A549 (cell line): ENCODE data around the gene GABBR2.

Experiments
- CHD2 ChIP-seq: fragments of 150-350 bp; IDR thresholded peaks from 2 replicates; pipeline ENCODE4 v1.6.1; 2014; ENCODE audit warnings: low read length; ENCODE audit not compliant: partially characterized antibody
- GATA3 ChIP-seq: IDR thresholded peaks from 2 replicates; pipeline ENCODE4 v1.6.1; 2012; ENCODE audit warnings: borderline replicate concordance
- MAZ ChIP-seq: fragments of 150-350 bp; IDR thresholded peaks from 2 replicates; pipeline ENCODE4 v1.6.1; 2014; ENCODE audit warnings: antibody characterized with exemption, low read depth, low read length, borderline replicate concordance
- MYC ChIP-seq: IDR thresholded peaks from 2 replicates; pipeline ENCODE4 v1.6.1; 2012; ENCODE audit warnings: mild to moderate bottlenecking, inconsistent platforms, low read length, improper control_type of control experiment, borderline replicate concordance
- POLR2A ChIP-seq: IDR thresholded peaks from 2 replicates; pipeline ENCODE4 v1.6.1; 2012; ENCODE audit warnings: mild to moderate bottlenecking, low read length
- RAD21 ChIP-seq, 2 experiments: fragments of >200 bp in 1 of 2; sonication (Bioruptor Twin) in 1 of 2; formaldehyde crosslinking in 1 of 2; IDR thresholded peaks in 1 of 2; conservative IDR thresholded peaks in 1 of 2; 2 replicates in 1 of 2; 3 replicates in 1 of 2; pipeline ENCODE4 v1.6.1; 2012 to 2018; ENCODE audit warnings: inconsistent platforms in 1 of 2
- RARB ChIP-seq: fragments of 250-450 bp; sonication (Bioruptor Pico); IDR thresholded peaks from 2 replicates; pipeline ENCODE4 v1.8.0; 2021; ENCODE audit warnings: mild to moderate bottlenecking, moderate library complexity
- SMC3 ChIP-seq: fragments of >200 bp; sonication (Bioruptor Twin); formaldehyde crosslinking; IDR thresholded peaks from 3 replicates; pipeline ENCODE4 v1.6.1; 2018; ENCODE audit warnings: inconsistent platforms
- ZFP36 ChIP-seq: fragments of 450-650 bp; IDR thresholded peaks from 2 replicates; pipeline ENCODE4 v1.6.1; 2014; ENCODE audit warnings: borderline replicate concordance; ENCODE audit not compliant: partially characterized antibody
- TF ChIP-seq, protein P1 (sequence below): fragments of >200 bp; sonication (Bioruptor Twin); formaldehyde crosslinking; IDR thresholded peaks from 3 replicates; pipeline ENCODE4 v1.5.1; 2016
- TF ChIP-seq, protein P2 (sequence below): fragments of 200-600 bp; sonication (generic); IDR thresholded peaks from 2 replicates; pipeline ENCODE4 v1.6.1; 2016; ENCODE audit warnings: antibody characterized with exemption, mild to moderate bottlenecking, moderate library complexity
- TF ChIP-seq, protein P3 (sequence below): fragments of 250-450 bp; sonication (Bioruptor Pico); IDR thresholded peaks from 2 replicates; pipeline ENCODE4 v1.5.0; 2021; ENCODE audit warnings: mild to moderate bottlenecking, moderate library complexity, borderline replicate concordance
- TF ChIP-seq, protein P4 (sequence below): fragments of 450-650 bp; IDR thresholded peaks from 2 replicates; pipeline ENCODE4 v1.6.1; 2014; ENCODE audit warnings: antibody characterized with exemption

DNA sequence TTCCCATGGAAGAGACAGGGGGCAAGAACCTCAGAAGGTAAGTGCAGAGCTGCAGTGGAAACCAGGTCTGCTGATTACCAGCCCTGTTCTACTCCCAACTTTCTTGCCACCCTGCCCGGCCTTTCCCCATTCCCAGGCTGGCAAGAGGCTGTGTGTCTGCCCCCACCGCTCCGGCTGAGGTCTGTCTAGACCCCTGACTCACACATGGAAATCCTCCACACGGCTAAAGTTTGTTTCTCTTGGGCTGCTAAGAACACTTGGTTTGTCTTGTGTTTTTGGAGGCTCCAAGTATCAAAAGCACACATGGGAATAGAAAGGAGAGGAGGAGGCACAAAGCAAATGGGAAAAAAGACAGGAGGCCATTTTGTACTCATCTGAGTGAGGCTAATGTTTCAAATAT is 168.3 kb downstream of the GABBR2 start:
- TF ChIP-seq, protein P1, sequence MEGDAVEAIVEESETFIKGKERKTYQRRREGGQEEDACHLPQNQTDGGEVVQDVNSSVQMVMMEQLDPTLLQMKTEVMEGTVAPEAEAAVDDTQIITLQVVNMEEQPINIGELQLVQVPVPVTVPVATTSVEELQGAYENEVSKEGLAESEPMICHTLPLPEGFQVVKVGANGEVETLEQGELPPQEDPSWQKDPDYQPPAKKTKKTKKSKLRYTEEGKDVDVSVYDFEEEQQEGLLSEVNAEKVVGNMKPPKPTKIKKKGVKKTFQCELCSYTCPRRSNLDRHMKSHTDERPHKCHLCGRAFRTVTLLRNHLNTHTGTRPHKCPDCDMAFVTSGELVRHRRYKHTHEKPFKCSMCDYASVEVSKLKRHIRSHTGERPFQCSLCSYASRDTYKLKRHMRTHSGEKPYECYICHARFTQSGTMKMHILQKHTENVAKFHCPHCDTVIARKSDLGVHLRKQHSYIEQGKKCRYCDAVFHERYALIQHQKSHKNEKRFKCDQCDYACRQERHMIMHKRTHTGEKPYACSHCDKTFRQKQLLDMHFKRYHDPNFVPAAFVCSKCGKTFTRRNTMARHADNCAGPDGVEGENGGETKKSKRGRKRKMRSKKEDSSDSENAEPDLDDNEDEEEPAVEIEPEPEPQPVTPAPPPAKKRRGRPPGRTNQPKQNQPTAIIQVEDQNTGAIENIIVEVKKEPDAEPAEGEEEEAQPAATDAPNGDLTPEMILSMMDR: no peak
- TF ChIP-seq, protein P2, sequence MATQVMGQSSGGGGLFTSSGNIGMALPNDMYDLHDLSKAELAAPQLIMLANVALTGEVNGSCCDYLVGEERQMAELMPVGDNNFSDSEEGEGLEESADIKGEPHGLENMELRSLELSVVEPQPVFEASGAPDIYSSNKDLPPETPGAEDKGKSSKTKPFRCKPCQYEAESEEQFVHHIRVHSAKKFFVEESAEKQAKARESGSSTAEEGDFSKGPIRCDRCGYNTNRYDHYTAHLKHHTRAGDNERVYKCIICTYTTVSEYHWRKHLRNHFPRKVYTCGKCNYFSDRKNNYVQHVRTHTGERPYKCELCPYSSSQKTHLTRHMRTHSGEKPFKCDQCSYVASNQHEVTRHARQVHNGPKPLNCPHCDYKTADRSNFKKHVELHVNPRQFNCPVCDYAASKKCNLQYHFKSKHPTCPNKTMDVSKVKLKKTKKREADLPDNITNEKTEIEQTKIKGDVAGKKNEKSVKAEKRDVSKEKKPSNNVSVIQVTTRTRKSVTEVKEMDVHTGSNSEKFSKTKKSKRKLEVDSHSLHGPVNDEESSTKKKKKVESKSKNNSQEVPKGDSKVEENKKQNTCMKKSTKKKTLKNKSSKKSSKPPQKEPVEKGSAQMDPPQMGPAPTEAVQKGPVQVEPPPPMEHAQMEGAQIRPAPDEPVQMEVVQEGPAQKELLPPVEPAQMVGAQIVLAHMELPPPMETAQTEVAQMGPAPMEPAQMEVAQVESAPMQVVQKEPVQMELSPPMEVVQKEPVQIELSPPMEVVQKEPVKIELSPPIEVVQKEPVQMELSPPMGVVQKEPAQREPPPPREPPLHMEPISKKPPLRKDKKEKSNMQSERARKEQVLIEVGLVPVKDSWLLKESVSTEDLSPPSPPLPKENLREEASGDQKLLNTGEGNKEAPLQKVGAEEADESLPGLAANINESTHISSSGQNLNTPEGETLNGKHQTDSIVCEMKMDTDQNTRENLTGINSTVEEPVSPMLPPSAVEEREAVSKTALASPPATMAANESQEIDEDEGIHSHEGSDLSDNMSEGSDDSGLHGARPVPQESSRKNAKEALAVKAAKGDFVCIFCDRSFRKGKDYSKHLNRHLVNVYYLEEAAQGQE: no peak
- TF ChIP-seq RARB (CRISPR knock-in tag) (no peak), GATA3 (no peak), RAD21 (conservative IDR thresholded peaks at IDR 0.05 in 1 of 2, IDR thresholded peaks at IDR 0.05 in 1 of 2) (no peak), CHD2 (no peak), ZFP36 (no peak), MYC (no peak), MAZ (no peak), SMC3 (no peak), POLR2A (no peak)
- TF ChIP-seq, protein P3, sequence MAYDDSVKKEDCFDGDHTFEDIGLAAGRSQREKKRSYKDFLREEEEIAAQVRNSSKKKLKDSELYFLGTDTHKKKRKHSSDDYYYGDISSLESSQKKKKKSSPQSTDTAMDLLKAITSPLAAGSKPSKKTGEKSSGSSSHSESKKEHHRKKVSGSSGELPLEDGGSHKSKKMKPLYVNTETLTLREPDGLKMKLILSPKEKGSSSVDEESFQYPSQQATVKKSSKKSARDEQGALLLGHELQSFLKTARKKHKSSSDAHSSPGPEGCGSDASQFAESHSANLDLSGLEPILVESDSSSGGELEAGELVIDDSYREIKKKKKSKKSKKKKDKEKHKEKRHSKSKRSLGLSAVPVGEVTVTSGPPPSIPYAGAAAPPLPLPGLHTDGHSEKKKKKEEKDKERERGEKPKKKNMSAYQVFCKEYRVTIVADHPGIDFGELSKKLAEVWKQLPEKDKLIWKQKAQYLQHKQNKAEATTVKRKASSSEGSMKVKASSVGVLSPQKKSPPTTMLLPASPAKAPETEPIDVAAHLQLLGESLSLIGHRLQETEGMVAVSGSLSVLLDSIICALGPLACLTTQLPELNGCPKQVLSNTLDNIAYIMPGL (CRISPR knock-in tag): no peak
- TF ChIP-seq, protein P4, sequence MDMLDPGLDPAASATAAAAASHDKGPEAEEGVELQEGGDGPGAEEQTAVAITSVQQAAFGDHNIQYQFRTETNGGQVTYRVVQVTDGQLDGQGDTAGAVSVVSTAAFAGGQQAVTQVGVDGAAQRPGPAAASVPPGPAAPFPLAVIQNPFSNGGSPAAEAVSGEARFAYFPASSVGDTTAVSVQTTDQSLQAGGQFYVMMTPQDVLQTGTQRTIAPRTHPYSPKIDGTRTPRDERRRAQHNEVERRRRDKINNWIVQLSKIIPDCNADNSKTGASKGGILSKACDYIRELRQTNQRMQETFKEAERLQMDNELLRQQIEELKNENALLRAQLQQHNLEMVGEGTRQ: no peak
